NCI-H146 treated with DMSO at 0.1 percent for 48 hours (cell line): ENCODE results near the gene LSM2.

ENCODE experiments used
- DNase-seq: peaks from one replicate; lab custom pipeline; 2025; ENCODE audit not compliant: unreplicated experiment; lab: John Stamatoyannopoulos, UW

The LSM2 gene

DNA sequence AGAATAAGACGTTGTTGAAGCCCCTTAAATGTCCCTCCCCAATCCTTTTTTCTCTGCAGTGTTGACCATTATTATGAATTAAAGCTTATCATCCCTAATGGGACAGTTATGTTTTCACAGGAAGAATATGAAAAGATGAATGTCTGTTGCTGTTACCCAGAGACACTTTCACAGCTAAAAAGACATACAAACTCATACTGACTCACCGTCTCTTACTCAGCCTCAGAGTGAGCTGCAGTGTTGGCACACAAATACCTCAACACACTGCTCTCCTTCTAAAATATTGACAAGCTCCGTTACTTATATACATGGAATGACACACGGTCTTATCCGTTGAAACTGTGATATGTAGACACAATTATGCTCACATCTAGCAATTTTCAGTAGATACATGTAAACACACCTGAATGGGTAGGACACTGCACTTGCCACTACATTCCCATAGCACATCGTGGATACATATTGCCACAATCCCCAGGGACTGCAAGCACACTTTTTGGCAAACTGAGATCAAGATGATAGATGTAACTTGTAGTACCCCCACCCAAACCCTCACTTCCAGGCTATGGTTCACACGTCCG, 53.9 kb downstream of the LSM2 start:
- DNase-seq: no peak

DNA sequence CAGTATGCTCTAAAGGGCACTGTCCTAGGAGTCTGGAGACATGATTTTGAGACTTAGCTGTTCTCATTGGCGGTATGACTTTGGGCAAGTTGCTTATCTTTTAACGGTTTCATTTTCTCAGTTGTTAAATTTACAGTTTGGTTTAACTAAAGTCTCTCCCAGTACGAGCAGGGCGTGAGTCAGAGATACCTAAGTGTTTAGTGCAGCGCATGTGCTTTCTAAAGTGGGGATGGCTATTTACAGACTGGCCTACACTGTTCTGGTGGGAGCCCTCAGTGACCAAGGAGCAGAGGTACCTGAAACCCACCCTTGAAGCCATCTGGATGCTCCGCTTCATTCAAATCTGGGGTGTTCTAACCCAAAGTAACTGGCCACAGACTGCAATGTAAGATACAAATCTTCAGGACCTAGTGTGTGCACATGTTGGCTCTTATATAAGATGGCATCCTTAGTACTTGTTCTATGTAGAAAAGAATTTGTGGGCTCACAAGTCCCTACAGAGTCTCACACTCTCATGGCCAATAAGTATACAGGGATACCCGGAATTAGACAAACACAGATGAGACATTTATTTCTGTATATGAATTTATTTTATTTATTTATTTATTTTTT, 56.2 kb downstream of the LSM2 start:
- no peak for DNase-seq

DNA sequence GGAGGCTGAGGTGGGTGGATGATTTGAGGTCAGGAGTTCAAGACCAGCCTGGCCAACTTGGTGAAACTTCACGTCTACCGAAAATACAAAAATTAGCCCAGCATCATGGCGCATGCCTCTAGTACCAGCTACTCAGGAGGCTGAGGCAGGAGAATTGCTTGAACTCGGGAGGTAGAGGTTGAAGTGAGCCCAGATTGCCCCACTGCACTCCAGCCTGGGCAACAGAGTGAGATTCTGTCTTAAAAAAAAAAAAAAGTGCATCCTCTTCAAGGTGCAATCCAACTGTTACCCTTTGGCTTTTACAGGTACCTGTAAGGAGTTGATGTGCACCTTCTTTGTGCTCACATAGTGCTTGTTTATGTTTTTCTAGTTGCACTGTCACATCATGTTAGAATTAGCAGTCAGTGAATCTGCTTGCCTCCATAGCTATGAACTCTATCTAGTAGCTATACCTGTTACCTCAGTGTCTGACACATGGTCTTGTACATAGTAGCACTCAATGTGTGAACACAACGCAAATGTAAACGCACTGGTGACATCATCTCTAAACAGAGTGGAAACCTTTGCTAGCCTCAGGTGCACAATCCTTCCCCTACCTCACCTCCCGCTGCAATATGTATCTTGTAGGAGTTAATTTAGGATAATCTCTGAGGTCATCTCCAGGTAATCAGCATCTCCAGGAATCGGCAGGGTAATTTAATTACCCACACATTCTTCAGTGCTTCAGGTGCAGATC, 57.3 kb downstream of the LSM2 start:
- DNase-seq: no peak
